Adrenal gland (tissue), 5 donors: ENCODE data around the gene NCR3LG1.

Experiments
- CTCF ChIP-seq, 6 experiments: fragments of 450-650 bp in 4 of 6; fragments of 200-600 bp in 2 of 6; sonication (generic) in 1 of 6; IDR thresholded peaks; 1 replicate in 5 of 6; 2 replicates in 1 of 6; pipeline versions ENCODE4 v1.5.1 to v1.8.0; 2016 to 2021; ENCODE audit warnings: antibody characterized with exemption in 6 of 6, mild to moderate bottlenecking in 2 of 6, moderate library complexity in 1 of 6
- POLR2A ChIP-seq, 2 donors: fragments of 450-650 bp; IDR thresholded peaks; one replicate each; pipeline ENCODE4 v1.6.1; 2017; ENCODE audit warnings: antibody characterized with exemption in 2 of 2, mild to moderate bottlenecking in 2 of 2, moderate library complexity in 1 of 2
- donor health status: DM: no; HTN: no; CAD: no.

GRCh38 chr11:17392872-17393271, 41.3 kb downstream of the NCR3LG1 start:
- TF ChIP-seq POLR2A (IDR thresholded peaks at IDR 0.05), result no peak
- TF ChIP-seq CTCF (IDR thresholded peaks at IDR 0.05), result no peak
